ENCODE measurements around the gene LRRC4. TPM values are rescaled to one million over a fixed set of nuclear protein-coding genes. Genes with fewer than 3 reads are reported as not detected.

LRRC4 gene
- total RNA-seq, 1 experiment from 2014 or later = 10.4 TPM

DNA sequence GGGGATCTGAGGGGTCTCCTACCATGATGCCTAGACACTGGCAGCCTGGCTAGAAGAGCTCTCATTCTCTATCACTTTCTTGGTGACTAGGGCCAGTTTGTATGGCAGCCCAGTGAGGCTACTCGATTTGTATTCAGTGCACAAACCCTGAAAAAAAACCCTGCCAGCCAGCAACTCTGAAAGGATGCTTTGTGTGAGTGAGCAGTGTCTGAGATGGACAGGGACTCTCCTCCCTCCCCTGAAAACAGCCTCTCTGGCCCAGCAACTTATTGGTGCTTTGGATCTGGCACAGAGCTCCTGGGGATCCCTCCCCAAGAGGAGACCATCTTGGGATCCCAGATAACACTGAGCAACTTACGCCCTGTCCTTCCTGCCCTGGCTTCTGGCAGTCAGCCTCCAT is 10.8 kb upstream of the LRRC4 start:
- Histone ChIP-seq H3K4me1 (ENCODE audit: insufficient read depth, low read length) (no peaks in the 10 kb centered on the region), H3K27me3 (ENCODE audit: insufficient read depth, low read length) (no peaks in the 10 kb centered on the region), H4K20me1 (ENCODE audit: control insufficient read depth, insufficient read depth, insufficient read length) (no peaks in the 10 kb centered on the region), H3K79me1 (ENCODE audit: insufficient read depth, low read depth, low read length, poor library complexity, severe bottlenecking) (no peaks in the 10 kb centered on the region), H2BK15ac (ENCODE audit: low read depth, low read length) (no peak overlapping the region), H3K23ac (ENCODE audit: insufficient read length, low read depth, low read length) (no peak overlapping the region), H2BK12ac (ENCODE audit: insufficient read length, low read depth, low read length) (no peak overlapping the region), H4K5ac (ENCODE audit: insufficient read length, low read depth, low read length) (no peak overlapping the region), H2BK5ac (ENCODE audit: insufficient read length, low read length) (no peak overlapping the region), H4K8ac (replicated peaks; ENCODE audit: insufficient read length, low read depth, low read length) (no peak overlapping the region), H3K56ac (ENCODE audit: insufficient read length, low read depth, low read length) (no peak overlapping the region), H2BK120ac (ENCODE audit: low read depth, low read length, poor library complexity, severe bottlenecking) (no peak overlapping the region), H3K23me2 (ENCODE audit: insufficient read length, low read depth, low read length, poor library complexity, severe bottlenecking) (no peaks in the 10 kb centered on the region), H2BK20ac (ENCODE audit: low read depth, low read length, poor library complexity, severe bottlenecking) (no peak overlapping the region), H3K9me3 (ENCODE audit: control insufficient read depth, low read depth, low read length) (no peaks in the 10 kb centered on the region), H3T11ph (ENCODE audit: low read length) (no peak overlapping the region), H2AK5ac (ENCODE audit: insufficient read length, low read length) (no peak overlapping the region), H4K91ac (ENCODE audit: insufficient read length, low read depth, low read length) (no peak overlapping the region), H3K27ac (ENCODE audit: insufficient read length, low read depth, low read length) (no peak overlapping the region), H3K9ac (ENCODE audit: extremely low read depth, insufficient read length, low read length) (no peak overlapping the region), H3K14ac (ENCODE audit: insufficient read depth, low read length) (no peak overlapping the region), H3K4me2 (ENCODE audit: insufficient read depth, insufficient read length, low read length) (no peak overlapping the region), H2AFZ (ENCODE audit: low read length) (no peak overlapping the region), H3K18ac (ENCODE audit: insufficient read length, low read depth, low read length) (no peak overlapping the region), H3K79me2 (ENCODE audit: insufficient read depth, low read length) (no peaks in the 10 kb centered on the region), H3K4ac (ENCODE audit: low read depth, low read length) (no peak overlapping the region)
- TF ChIP-seq, protein P1, sequence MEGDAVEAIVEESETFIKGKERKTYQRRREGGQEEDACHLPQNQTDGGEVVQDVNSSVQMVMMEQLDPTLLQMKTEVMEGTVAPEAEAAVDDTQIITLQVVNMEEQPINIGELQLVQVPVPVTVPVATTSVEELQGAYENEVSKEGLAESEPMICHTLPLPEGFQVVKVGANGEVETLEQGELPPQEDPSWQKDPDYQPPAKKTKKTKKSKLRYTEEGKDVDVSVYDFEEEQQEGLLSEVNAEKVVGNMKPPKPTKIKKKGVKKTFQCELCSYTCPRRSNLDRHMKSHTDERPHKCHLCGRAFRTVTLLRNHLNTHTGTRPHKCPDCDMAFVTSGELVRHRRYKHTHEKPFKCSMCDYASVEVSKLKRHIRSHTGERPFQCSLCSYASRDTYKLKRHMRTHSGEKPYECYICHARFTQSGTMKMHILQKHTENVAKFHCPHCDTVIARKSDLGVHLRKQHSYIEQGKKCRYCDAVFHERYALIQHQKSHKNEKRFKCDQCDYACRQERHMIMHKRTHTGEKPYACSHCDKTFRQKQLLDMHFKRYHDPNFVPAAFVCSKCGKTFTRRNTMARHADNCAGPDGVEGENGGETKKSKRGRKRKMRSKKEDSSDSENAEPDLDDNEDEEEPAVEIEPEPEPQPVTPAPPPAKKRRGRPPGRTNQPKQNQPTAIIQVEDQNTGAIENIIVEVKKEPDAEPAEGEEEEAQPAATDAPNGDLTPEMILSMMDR (conservative IDR thresholded peaks at IDR 0.05) = no peak
- no CpG with 5 or more reads among the region's 2 CpGs for WGBS (ENCODE audit: extremely low coverage, insufficient read length, low lambda C conversion rate)
- Mint-ChIP-seq H3K36me3 (ENCODE audit: insufficient read depth in 1 of 3, low read depth in 3 of 3) (no peaks in the 10 kb centered on the region), H3K9me3 (no peaks in the 10 kb centered on the region), H3K4me1 (peaks cover 8 to 12% of the 10 kb centered on the region in 2 experiments), H3K4me3 (no peak overlapping the region), H3K27ac (no peak overlapping the region; a peak in 1 of 7 replicates), H3K27me3 (ENCODE audit: low read depth) (no peaks in the 10 kb centered on the region)
- no peak for DNase-seq
